HuH-7.5 (cell line): ENCODE results near the gene PCDHGC3.

ENCODE experiments used
- DNase-seq: peaks from one replicate; pipeline ENCODE4 v3.0.0; 2011; ENCODE audit warnings: low spot score

PCDHGC3 gene

GRCh38 chr5:141508440-141508797 is 32.7 kb downstream of the PCDHGC3 start:
- DNase-seq, result no peak

GRCh38 chr5:141508798-141509611 is 33.2 kb downstream of the PCDHGC3 start:
- no peak for DNase-seq

GRCh38 chr5:141510160-141510559 is 34.4 kb downstream of the PCDHGC3 start:
- no peak for DNase-seq

- no peak for DNase-seq
These were observed 35.3 kb downstream of the PCDHGC3 start for GRCh38 chr5:141510850-141511601.

GRCh38 chr5:141511771-141512325 is 36.1 kb downstream of the PCDHGC3 start:
- no peak for DNase-seq

- DNase-seq, result peak; percentile 87
These were observed 36.7 kb downstream of the PCDHGC3 start for GRCh38 chr5:141512390-141512910.

GRCh38 chr5:141512911-141513626 is 37.3 kb downstream of the PCDHGC3 start:
- no peak for DNase-seq

- DNase-seq, result no peak
These were observed 38.0 kb downstream of the PCDHGC3 start for GRCh38 chr5:141513627-141514329.

- DNase-seq, result no peak
These were observed 38.8 kb downstream of the PCDHGC3 start for GRCh38 chr5:141514330-141515133.

- DNase-seq, result no peak
These were observed 39.4 kb downstream of the PCDHGC3 start for GRCh38 chr5:141515141-141515540.

- no peak for DNase-seq
These were observed 40.3 kb downstream of the PCDHGC3 start for GRCh38 chr5:141515946-141516671.

- no peak for DNase-seq
These were observed 40.9 kb downstream of the PCDHGC3 start for GRCh38 chr5:141516672-141517025.

GRCh38 chr5:141517312-141517711 is 41.5 kb downstream of the PCDHGC3 start:
- DNase-seq, result no peak

- no peak for DNase-seq
These were observed 42.3 kb downstream of the PCDHGC3 start for GRCh38 chr5:141517880-141518617.

GRCh38 chr5:141518618-141519015 is 42.9 kb downstream of the PCDHGC3 start:
- DNase-seq, result no peak

- no peak for DNase-seq
These were observed 44.1 kb downstream of the PCDHGC3 start for GRCh38 chr5:141519605-141520565.

- no peak for DNase-seq
These were observed 45.5 kb downstream of the PCDHGC3 start for GRCh38 chr5:141521244-141521781.

- DNase-seq, result no peak
These were observed 46.5 kb downstream of the PCDHGC3 start for GRCh38 chr5:141522301-141522700.
